ENCODE results near the gene COL19A1. TPM values are rescaled to one million over a fixed set of nuclear protein-coding genes. Genes with fewer than 3 reads are reported as not detected.

Gene COL19A1
- total RNA-seq, 1 experiment from 2014 or later, result not detected

DNA sequence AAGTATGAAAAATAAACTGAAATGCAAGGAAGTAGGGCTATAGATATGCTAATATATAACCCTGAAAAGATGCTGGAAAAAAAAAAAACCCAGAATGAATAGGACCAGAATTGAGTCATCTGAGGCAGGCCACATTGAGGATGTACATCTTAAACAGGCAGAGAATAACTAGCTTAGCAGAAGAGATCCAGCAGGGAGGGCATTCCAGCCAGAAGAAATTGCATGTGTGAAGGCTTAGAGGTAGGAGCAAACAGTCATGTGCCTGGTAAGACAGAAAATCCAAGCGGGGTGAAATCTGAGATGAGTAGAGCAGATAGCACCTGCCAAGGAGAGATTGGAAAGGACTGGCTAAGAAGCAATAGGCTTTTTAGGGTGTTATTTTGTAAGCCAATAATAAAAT, 2.6 kb downstream of the COL19A1 start:
- no peak overlapping the region for H2AFZ ChIP-seq
- no peak overlapping the region for H3K27ac ChIP-seq
- no peaks in the 10 kb centered on the region for H3K9me2 ChIP-seq (ENCODE audit: insufficient read depth)
- no peak for TF ChIP-seq EZH2 (IDR thresholded peaks at IDR 0.05; ENCODE audit: low read depth)
- TF ChIP-seq, protein P1, sequence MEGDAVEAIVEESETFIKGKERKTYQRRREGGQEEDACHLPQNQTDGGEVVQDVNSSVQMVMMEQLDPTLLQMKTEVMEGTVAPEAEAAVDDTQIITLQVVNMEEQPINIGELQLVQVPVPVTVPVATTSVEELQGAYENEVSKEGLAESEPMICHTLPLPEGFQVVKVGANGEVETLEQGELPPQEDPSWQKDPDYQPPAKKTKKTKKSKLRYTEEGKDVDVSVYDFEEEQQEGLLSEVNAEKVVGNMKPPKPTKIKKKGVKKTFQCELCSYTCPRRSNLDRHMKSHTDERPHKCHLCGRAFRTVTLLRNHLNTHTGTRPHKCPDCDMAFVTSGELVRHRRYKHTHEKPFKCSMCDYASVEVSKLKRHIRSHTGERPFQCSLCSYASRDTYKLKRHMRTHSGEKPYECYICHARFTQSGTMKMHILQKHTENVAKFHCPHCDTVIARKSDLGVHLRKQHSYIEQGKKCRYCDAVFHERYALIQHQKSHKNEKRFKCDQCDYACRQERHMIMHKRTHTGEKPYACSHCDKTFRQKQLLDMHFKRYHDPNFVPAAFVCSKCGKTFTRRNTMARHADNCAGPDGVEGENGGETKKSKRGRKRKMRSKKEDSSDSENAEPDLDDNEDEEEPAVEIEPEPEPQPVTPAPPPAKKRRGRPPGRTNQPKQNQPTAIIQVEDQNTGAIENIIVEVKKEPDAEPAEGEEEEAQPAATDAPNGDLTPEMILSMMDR (conservative IDR thresholded peaks at IDR 0.05), result no peak
- no peaks in the 10 kb centered on the region for H3K36me3 ChIP-seq (ENCODE audit: low read depth)
- H3K4me2 ChIP-seq, result no peak overlapping the region
- H4K20me1 ChIP-seq (ENCODE audit: insufficient read depth), result no peaks in the 10 kb centered on the region
- no peaks in the 10 kb centered on the region for H3K4me1 ChIP-seq (replicated peaks; ENCODE audit: insufficient read depth)
- no peaks in the 10 kb centered on the region for H3K9me3 ChIP-seq (ENCODE audit: insufficient read depth, low read depth)
- no peaks in the 10 kb centered on the region for H3K79me2 ChIP-seq (ENCODE audit: low read depth)
- H3K27me3 ChIP-seq (ENCODE audit: insufficient read depth, low read depth), result peaks cover 31% of the 10 kb centered on the region
- ChIA-PET POLR2A (ENCODE audit: unreplicated experiment) (no interaction called here), CTCF (no interaction called here)
- H3F3A ChIP-seq (ENCODE audit: insufficient read depth, low read depth), result no peaks in the 10 kb centered on the region
- H3K4me3 ChIP-seq, result no peak overlapping the region
- no TSS peak for BruUV-seq (replicated peaks)
- intact Hi-C loops (cut with micrococcal nuclease; ENCODE audit: unreplicated experiment), result no loop called here
- no peak for DNase-seq

DNA sequence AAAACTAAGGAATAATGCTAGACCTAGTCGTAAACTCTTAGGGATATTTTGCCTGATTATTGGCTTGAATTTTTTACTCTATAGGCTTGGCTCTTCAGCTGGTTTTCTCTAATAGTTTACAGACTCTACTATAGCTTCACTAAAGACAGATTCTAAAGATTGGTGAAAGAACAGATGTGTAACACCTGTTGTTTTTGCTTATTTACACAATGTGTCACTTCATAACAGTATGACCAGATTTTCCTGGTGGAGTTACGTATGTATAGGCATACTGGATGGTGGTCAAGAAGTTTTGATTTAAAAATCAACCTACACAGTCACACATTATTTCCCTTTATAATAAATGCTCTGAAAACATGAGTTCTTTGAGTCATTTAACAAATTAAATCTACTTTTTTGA, 4.8 kb downstream of the COL19A1 start:
- no peaks in the 10 kb centered on the region for H3K79me2 ChIP-seq (ENCODE audit: low read depth)
- DNase-seq, result no peak
- no peak overlapping the region for H3K4me3 ChIP-seq
- H3K4me2 ChIP-seq, result no peak overlapping the region
- H3K9me2 ChIP-seq (ENCODE audit: insufficient read depth), result 0 out of 2 replicates have a peak, but pooled peaks cover 3% of the 10 kb centered on the region
- H3K27me3 ChIP-seq (ENCODE audit: insufficient read depth, low read depth), result peaks cover 29% of the 10 kb centered on the region
- H3K4me1 ChIP-seq (replicated peaks; ENCODE audit: insufficient read depth), result no peaks in the 10 kb centered on the region
- H3K9me3 ChIP-seq (ENCODE audit: insufficient read depth, low read depth), result no peaks in the 10 kb centered on the region
- CTCF ChIA-PET, result no interaction called here
- H2AFZ ChIP-seq, result no peak overlapping the region
- no TSS peak for BruUV-seq (replicated peaks)
- TF ChIP-seq, protein P1 (conservative IDR thresholded peaks at IDR 0.05), result no peak
- TF ChIP-seq EZH2 (IDR thresholded peaks at IDR 0.05; ENCODE audit: low read depth), result no peak
- no peaks in the 10 kb centered on the region for H4K20me1 ChIP-seq (ENCODE audit: insufficient read depth)
- POLR2A ChIA-PET (ENCODE audit: unreplicated experiment), result no interaction called here
- H3K36me3 ChIP-seq (ENCODE audit: low read depth), result no peaks in the 10 kb centered on the region
- H3K27ac ChIP-seq, result no peak overlapping the region
- intact Hi-C loops (cut with micrococcal nuclease; ENCODE audit: unreplicated experiment), result no loop called here
- H3F3A ChIP-seq (ENCODE audit: insufficient read depth, low read depth), result no peaks in the 10 kb centered on the region

DNA sequence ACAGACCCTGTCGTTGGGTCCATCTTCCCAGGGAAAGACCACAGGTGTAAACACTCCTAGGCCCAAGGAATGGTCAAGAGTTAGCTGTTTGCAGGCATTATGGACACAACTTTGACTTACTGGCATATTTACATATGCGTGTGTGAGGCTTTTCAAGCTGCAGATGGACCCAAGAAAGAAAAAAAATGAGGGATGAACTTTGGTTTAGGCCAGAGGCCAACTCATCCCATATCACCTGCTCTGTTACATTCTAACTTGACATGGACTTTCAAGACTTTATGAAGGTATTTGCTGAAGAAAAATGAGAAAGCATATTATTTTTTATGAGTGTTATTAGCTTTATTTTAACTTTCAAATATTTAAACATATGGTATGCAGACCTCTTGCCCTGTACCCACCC, 6.9 kb downstream of the COL19A1 start:
- Histone ChIP-seq H3F3A (ENCODE audit: insufficient read depth, low read depth) (no peaks in the 10 kb centered on the region), H4K20me1 (ENCODE audit: insufficient read depth) (no peaks in the 10 kb centered on the region), H3K79me2 (ENCODE audit: low read depth) (no peaks in the 10 kb centered on the region), H3K36me3 (ENCODE audit: low read depth) (no peaks in the 10 kb centered on the region), H3K4me1 (replicated peaks; ENCODE audit: insufficient read depth) (no peaks in the 10 kb centered on the region), H3K27me3 (ENCODE audit: insufficient read depth, low read depth) (peaks cover 7% of the 10 kb centered on the region), H2AFZ (no peak overlapping the region), H3K27ac (no peak overlapping the region), H3K4me2 (no peak overlapping the region), H3K4me3 (no peak overlapping the region), H3K9me2 (ENCODE audit: insufficient read depth) (0 out of 2 replicates have a peak, but pooled peaks cover 3% of the 10 kb centered on the region), H3K9me3 (ENCODE audit: insufficient read depth, low read depth) (no peaks in the 10 kb centered on the region)
- POLR2A ChIA-PET (ENCODE audit: unreplicated experiment), result no interaction called here
- no peak for DNase-seq
- intact Hi-C loops (cut with micrococcal nuclease; ENCODE audit: unreplicated experiment), result no loop called here
- BruUV-seq (replicated peaks), result no TSS peak
- CTCF ChIA-PET, result no interaction called here
- TF ChIP-seq EZH2 (IDR thresholded peaks at IDR 0.05; ENCODE audit: low read depth), result no peak
- TF ChIP-seq, protein P1 (conservative IDR thresholded peaks at IDR 0.05), result no peak

All from PC-9 (cell line).